Adrenal gland (tissue), 12 donors: ENCODE results near the gene TSPAN13. TPM values are rescaled to one million over a fixed set of nuclear protein-coding genes. Genes with fewer than 3 reads are reported as not detected.

Experiments
- DNase-seq, 7 donors: peaks; one replicate each; pipeline ENCODE4 v3.0.0-alpha.2; 2019 to 2020
- H3K27ac ChIP-seq, 5 donors: fragments of 200-600 bp; sonication (generic) in 4 of 5; 1 replicate in 3 of 5; 2 replicates in 2 of 5; pipeline versions ENCODE4 v1.5.1 to v1.8.0; 2016 to 2020; ENCODE audit warnings: mild to moderate bottlenecking in 1 of 5
- H3K27me3 ChIP-seq: fragments of 200-600 bp; 2 replicates; pipeline ENCODE4 v1.8.0; 2021
- H3K36me3 ChIP-seq, 2 donors: fragments of 200-600 bp; replicated peaks in 1 of 2; 1 replicate in 1 of 2; 2 replicates in 1 of 2; pipeline versions ENCODE4 v1.5.1 to v1.8.0; 2018 to 2022
- H3K4me1 ChIP-seq, 2 donors: fragments of 200-600 bp; replicated peaks in 1 of 2; 1 replicate in 1 of 2; 2 replicates in 1 of 2; pipeline versions ENCODE4 v1.5.1 to v1.8.0; 2018 to 2021
- H3K4me3 ChIP-seq, 4 donors: fragments of 200-600 bp; sonication (generic) in 3 of 4; one replicate each; pipeline ENCODE4 v1.5.1; 2016 to 2018
- H3K9me3 ChIP-seq, 3 donors: fragments of 200-600 bp; sonication (generic) in 1 of 3; replicated peaks in 1 of 3; 1 replicate in 2 of 3; 2 replicates in 1 of 3; pipeline versions ENCODE4 v1.5.1 to v1.8.0; 2016 to 2021
- POLR2A ChIP-seq, 2 donors: fragments of 450-650 bp; IDR thresholded peaks; one replicate each; pipeline ENCODE4 v1.6.1; 2017; ENCODE audit warnings: antibody characterized with exemption in 2 of 2, mild to moderate bottlenecking in 2 of 2, moderate library complexity in 1 of 2
- WGBS, 4 donors: extraction: QIAGEN DNeasy Blood & Tissue Kit in 2 of 4; methylation state at CpG; one replicate each; pipeline versions ENCODE4 v1.1.5 to v1.1.7; 2013 to 2017; 5-methylcytosine and 5-hydroxymethylcytosine counted together
- intact Hi-C, 2 donors: fragments of 100-400 bp; cut with DNase I; formaldehyde crosslinking; loops; one replicate each; pipeline versions ENCODE4 v1.14.1 to v1.15.0; 2022 to 2023
- polyA plus RNA-seq, 3 donors: library from polyadenylated mRNA; stranded (reverse); fragments of 200-250 nt in 2 of 3; fragments of 350-450 nt in 1 of 3; fragmentation: Illumina TruSeq in 1 of 3; extraction: RNeasy Lipid Tissue Mini Kit (QIAGEN cat#74804) in 1 of 3; gene quantifications; one replicate each; pipeline ENCODE4 v1.2.3, GENCODE V29; 2013 to 2014
- total RNA-seq, 9 donors: library from RNA; depleted of rRNA in 4 of 9; stranded (reverse); fragments of >200 nt in 4 of 9; fragments of 120-200 nt in 1 of 9; fragmentation: NEBNext Ultra II Directional in 1 of 9; extraction: Animal tissue kit (Norgen Biotek cat#: 25700) in 1 of 9; gene quantifications; one replicate each; pipeline versions ENCODE4 v1.1.0 to v1.2.4, GENCODE V29; 2013 to 2023
- TF ChIP-seq, protein P1 (sequence below), 6 experiments: fragments of 450-650 bp in 4 of 6; fragments of 200-600 bp in 2 of 6; sonication (generic) in 1 of 6; IDR thresholded peaks; 1 replicate in 5 of 6; 2 replicates in 1 of 6; pipeline versions ENCODE4 v1.5.1 to v1.8.0; 2016 to 2021; ENCODE audit warnings: antibody characterized with exemption in 6 of 6, mild to moderate bottlenecking in 2 of 6, moderate library complexity in 1 of 6
- donor health status: healthy with polysubstance abuse.
- donor health status: Bipolar disorder and iron deficiency.
- donor health status: DM: yes; HTN: yes; CAD: no.
- donor health status: DM: no; HTN: no; CAD: no.
- donor health status: DM: no; HTN: no; CAD: no.
- donor health status: DM: yes; HTN: yes; CAD: no.

The TSPAN13 gene
- total and polyA plus RNA-seq, 12 donors, result 19.3 to 119 (median 57.0) TPM

DNA sequence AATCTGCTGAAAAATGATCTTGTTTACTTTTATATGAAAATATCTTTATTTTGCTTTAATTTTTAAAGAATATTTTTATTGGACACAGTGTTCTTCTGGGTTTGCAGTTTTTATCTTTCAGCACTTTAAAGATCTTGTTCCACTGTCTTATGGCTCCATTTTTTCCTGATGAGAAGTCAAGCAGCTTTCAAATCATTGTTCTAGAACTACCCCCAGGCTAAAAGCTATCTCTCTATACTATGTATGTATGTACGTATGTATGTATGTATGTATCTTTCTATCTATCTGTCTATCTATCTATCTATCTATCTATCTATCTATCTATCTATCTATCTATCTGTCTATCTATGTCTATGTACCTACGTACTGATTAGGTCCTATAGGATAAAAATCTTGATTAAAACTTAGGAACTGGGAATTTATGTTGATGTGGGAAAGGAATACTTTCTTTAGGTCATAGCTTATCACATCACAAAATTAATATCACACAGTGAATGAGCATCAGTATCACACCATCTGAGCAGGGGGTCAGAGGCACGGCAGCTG, 35.4 kb upstream of the TSPAN13 start:
- no peak for DNase-seq
- H3K4me1 ChIP-seq, result no peaks in the 10 kb centered on the region

DNA sequence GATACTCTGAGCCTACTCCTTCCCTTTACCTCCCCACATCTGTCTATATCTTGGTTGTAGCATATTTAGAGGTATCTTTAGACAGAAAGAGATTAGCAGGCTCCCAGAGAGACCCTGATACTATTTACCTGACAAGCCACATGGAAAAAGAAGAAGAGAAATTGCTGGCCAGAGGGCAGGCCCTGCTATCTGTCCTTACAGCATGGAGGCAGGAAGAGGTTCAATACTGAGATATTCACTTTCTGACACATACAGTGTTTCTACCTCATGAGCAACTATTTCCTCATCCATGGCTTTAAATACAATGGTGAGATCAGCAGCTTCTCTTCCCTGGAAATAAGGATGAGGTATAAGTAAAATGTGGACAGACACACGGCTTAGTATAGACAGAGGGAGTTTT, 33.9 kb upstream of the TSPAN13 start:
- Histone ChIP-seq H3K4me1 (no peaks in the 10 kb centered on the region), H3K9me3 (no peaks in the 10 kb centered on the region), H3K27me3 (no peaks in the 10 kb centered on the region), H3K4me3 (no peak overlapping the region), H3K36me3 (no peaks in the 10 kb centered on the region), H3K27ac (no peak overlapping the region)
- TF ChIP-seq, protein P1, sequence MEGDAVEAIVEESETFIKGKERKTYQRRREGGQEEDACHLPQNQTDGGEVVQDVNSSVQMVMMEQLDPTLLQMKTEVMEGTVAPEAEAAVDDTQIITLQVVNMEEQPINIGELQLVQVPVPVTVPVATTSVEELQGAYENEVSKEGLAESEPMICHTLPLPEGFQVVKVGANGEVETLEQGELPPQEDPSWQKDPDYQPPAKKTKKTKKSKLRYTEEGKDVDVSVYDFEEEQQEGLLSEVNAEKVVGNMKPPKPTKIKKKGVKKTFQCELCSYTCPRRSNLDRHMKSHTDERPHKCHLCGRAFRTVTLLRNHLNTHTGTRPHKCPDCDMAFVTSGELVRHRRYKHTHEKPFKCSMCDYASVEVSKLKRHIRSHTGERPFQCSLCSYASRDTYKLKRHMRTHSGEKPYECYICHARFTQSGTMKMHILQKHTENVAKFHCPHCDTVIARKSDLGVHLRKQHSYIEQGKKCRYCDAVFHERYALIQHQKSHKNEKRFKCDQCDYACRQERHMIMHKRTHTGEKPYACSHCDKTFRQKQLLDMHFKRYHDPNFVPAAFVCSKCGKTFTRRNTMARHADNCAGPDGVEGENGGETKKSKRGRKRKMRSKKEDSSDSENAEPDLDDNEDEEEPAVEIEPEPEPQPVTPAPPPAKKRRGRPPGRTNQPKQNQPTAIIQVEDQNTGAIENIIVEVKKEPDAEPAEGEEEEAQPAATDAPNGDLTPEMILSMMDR (IDR thresholded peaks at IDR 0.05), result no peak
- TF ChIP-seq POLR2A (IDR thresholded peaks at IDR 0.05), result no peak
- no peak for DNase-seq
- intact Hi-C loops, result loop anchor here in 1 of 2 donors (10.0 kb wide), 1 partner anchor 65 kb away; no protein-coding TSS in a partner anchor
- 94 to 100% (median 97%) methylated on average over 1 of the region's 1 CpG for WGBS, 4 donors

More for the DNA sequence above, 35.4 kb upstream of the TSPAN13 start:
- no peak overlapping the region for H3K4me3 ChIP-seq
- no peaks in the 10 kb centered on the region for H3K36me3 ChIP-seq
- no peaks in the 10 kb centered on the region for H3K27me3 ChIP-seq
- H3K9me3 ChIP-seq, result no peaks in the 10 kb centered on the region
- 86 to 100% (median 89%) methylated on average over 3 of the region's 3 CpGs for WGBS, 4 donors
- TF ChIP-seq, protein P1 (IDR thresholded peaks at IDR 0.05), result no peak
- no peak for TF ChIP-seq POLR2A (IDR thresholded peaks at IDR 0.05)
- H3K27ac ChIP-seq, result no peak overlapping the region
- intact Hi-C loops, result loop anchor here in 1 of 2 donors (10.0 kb wide), 1 partner anchor 67 kb away; no protein-coding TSS in a partner anchor

DNA sequence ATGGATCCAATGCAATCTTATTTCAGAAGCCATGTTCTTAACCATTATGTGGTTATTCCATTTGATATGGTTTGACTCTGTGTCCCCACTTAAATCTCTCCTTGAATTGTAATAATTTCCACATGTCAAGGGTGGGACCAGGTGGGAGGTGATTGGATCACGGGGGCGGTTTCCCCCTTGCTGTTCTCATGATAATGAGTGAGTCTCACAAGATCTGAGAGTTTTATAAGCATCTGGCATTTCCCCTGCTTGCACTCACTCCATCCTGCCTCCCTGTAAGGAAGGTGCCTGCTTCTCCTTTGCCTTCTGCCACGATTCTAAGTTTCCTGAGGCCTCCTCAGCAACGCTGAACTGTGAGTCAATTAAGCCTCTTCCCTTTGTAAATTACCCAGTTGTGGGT, 32.0 kb upstream of the TSPAN13 start:
- Histone ChIP-seq H3K27me3 (no peaks in the 10 kb centered on the region), H3K27ac (no peak overlapping the region), H3K36me3 (no peaks in the 10 kb centered on the region), H3K4me1 (no peaks in the 10 kb centered on the region), H3K9me3 (no peaks in the 10 kb centered on the region), H3K4me3 (no peak overlapping the region)
- WGBS, 4 donors, result 78 to 90% (median 83%) methylated on average over 4 of the region's 4 CpGs
- no peak for DNase-seq
- TF ChIP-seq, protein P1 (IDR thresholded peaks at IDR 0.05), result no peak
- no peak for TF ChIP-seq POLR2A (IDR thresholded peaks at IDR 0.05)
- intact Hi-C loops, result no loop called here

DNA sequence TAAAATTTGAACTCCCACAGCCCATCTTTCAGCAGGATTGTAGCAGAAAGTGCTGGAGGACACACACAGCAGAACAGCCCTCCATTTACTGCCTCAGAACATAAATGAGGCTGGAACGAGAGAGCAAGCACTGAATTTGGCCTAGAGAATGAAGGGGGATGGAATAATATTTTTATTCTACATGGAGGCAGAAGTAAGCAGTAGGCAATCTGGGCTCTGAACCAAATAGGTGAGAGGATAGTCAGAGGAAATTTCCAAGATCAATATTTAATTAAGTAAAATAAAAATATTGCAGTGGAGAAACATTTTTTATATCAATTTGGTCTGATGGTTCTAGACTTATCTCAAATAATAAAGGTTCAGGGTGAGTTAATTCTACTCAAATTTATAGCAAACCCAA, 29.2 kb upstream of the TSPAN13 start:
- WGBS, 4 donors, result 70 to 96% (median 84%) methylated on average over 1 of the region's 1 CpG
- H3K9me3 ChIP-seq, result no peaks in the 10 kb centered on the region
- intact Hi-C loops, result no loop called here
- no peaks in the 10 kb centered on the region for H3K27me3 ChIP-seq
- H3K36me3 ChIP-seq, result no peaks in the 10 kb centered on the region
- no peaks in the 10 kb centered on the region for H3K4me1 ChIP-seq
- no peak overlapping the region for H3K4me3 ChIP-seq
- TF ChIP-seq, protein P1 (IDR thresholded peaks at IDR 0.05), result no peak
- no peak for TF ChIP-seq POLR2A (IDR thresholded peaks at IDR 0.05)
- no peak for DNase-seq
- H3K27ac ChIP-seq, result no peak overlapping the region
